CD1c-positive myeloid dendritic cell (primary cell): ENCODE measurements around the gene TRAK1.

Experiments used
- DNase-seq: peaks from one replicate; pipeline ENCODE4 v3.0.0-alpha.2; 2016; ENCODE audit errors: extremely low spot score

Gene TRAK1

DNA sequence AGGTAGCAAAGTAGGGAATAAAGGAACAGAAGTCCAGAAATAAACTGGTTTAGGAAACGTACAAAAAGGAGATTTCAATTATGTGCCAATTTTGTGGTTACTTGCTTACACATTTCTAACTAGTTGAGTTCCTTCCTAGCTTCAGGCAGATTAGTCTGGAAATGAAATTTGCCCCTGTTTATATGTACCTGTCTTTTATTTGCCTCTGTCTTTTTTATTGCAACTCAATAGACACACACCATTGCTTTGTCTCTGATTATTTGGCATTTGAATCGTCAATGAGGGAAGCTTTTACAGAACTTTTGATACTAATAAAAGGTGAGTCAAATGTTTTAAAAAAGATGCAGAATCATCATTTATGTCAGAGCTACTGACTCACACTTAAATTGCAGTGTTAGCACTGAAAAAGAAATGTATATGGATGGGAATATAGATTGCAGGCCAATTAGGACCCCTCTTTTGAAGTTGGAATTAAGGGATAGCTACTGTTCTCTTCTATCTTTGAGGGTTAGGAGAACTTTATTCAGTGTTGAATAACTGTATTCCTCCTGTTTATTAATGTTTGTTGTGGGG lies 60.5 kb downstream of the TRAK1 start:
- DNase-seq = no peak

DNA sequence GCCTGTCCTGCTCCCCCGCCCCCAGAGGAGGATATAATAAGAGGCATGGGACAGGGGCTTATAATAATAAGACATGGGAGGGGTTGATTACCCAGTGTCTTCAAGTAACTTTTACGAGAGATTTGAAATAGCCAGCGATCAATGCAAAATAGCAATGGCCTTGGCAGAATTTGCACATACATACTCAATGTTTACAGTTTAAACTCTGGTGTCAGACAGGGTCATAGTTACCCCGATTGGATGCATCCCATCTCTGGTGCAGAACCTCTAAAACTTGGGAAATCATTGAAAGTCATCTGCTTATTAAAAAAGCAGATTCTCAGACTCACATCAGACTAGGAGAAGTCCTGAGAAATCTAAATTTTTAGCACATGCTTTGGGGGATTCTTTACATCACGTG lies 61.0 kb downstream of the TRAK1 start:
- DNase-seq = no peak

DNA sequence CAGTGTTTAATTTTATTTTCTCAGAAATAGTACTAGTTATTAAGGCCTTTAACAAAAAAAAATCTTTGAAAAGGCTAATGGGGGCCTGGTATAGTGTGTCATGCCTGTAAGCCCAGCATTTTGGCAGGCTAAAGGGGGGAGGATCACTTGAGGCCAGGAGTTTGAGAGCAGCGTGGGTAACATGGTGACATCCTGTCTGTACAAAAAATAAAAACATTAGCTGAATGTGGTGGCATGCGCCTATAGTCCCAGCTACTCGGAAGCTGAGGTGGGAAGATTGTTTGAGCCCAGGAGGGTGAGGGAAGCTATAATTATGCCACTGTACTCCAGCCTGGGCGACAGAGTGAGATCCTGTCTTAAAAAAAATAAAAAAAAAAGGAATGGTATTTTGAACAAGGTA lies 61.9 kb downstream of the TRAK1 start:
- DNase-seq = no peak

- DNase-seq = no peak
Measured at GRCh38 chr3:42157540-42158538, 66.7 kb downstream of the TRAK1 start.

DNA sequence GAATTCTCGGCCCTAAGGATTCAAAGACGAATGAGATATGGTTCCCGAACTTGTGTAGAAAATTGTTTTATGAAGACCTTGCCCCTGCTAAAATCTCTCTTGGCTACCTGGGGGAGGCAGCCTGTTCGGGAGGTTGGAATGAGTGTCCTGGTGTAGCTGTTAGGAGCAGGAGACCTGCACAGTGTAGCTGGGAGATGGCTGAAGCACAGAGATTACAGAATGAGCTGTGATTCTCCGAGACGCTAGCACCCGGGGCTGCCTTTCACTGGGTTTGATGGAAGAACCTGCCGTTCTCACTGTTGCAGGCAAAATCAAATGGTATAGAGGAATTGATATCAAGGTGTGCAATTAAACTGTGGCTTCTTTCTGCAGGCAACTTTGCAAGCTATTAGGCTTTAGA lies 68.0 kb downstream of the TRAK1 start:
- no peak for DNase-seq

DNA sequence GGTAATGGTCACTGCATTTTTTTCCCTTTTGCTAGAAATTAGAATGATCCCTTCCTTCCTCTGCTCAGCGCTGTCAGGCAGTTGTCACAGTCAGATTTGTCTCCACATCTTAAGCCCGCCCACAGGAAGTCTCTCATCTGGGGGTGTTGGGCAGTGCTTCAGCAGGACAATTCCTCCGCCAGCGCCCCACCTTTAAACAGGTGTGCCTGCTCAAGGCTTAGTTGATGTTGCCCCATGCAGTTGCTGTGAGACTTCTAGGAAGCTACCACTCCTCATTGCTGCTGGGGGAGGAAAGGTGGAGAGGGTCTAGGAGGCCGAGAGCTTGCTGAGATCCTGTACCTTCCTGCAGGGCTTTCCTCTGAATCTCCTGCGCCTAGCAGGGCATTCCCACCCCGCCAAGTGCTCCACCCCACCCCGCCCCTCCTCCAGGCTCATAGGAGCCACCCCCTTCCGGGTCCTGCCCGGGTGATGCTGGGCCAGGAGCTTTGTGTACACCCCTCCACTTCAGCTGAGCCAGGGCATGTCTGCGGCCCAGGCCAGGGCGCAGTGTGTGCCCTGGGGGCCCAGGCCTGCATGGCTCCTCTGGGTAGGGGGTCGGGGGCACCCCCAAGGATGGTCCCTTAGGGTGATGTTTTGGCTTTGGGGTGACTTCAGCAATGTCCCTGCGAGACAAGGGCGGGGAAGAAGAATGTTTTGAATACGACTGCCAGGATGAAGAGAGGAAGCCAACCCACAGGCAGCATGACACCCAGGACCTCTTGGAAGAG lies 68.7 kb downstream of the TRAK1 start:
- DNase-seq = peak; percentile 19

DNA sequence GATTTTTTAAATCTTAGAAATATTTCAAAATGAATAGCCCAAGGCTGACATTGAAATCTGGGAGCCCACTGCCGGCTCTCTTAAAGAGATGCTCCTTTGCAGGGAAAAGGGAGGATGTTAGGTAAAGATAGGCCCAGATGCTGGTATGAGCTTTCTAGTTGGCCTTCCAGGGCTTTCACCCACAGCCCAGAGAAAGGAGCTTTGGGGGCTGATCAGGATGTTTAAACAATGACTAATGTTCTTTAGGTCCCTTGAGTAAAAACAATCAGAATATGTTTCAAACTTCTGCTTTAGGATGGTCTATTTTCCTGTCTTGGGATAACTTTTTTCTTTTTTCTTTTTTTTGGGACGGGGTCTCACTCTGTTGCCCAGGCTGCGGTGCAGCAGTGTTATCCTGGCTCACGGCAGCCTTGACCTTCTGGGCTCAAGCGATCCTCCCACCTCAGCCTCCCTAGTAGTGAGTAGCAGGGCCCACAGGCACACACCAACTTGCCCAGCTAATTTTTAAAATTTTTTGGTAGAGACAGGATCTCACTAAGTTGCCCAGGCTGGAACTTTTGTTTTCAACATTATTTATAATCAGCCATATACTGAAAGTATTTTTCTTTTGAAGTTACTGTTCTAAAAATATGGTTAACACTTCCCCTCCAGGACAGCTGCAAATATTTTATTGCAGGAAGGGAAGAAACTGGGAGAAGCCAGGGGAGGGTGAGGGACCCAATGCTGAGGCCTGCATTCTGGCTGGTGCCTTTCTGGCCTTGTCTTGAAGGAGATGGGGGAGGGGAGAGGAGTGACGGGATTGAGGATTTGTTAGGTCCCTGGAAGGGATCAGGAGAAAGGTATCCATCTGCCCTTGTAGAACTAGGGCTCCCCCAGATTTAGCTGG lies 70.1 kb downstream of the TRAK1 start:
- DNase-seq = no peak

DNA sequence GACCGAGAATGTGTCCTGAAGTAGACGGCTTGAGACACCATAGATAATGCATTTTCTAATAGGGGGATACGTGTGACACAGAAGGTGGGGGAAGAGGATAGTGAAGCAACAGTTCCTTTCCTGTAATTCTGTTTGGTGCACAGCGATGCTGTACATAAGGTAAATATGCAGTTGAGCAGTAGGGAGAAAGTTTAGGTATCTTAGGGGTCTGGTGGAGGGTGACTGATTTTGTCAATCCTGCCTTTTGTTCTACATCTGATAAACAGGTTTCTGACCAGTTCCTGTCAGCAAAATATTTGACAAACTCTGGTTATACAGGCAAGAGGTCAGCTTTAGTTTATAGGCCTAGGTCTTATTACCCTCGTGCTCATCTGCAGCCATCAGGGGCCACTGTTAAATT lies 71.3 kb downstream of the TRAK1 start:
- no peak for DNase-seq

DNA sequence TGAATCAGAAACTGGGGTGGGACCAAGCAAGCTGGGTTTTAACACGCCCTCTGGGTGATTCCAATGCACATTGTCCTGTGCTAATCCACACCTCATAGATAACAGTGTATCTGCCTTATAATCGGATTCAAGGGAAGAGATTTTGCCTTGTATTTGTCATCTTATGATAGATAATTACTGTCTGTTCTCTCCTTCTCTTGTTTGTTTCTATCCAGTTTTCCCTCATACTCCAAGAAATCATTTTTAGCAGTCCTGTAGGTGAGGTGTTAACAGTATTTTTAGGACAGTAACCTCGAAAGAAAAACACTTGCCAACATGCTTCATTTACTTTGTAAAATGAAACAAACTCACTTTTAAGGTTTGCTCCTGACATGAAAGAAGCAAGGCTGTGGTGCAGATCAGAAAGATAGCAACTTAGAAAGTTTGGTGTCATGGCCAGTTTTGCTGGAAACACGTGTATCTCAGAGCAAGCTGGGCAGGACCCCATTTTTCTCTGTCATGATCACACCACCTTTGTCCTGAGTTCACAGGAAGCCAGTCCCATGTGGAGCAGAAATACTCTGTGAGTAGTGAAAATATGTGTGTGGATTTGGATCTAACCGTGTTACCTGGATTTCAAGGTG lies 72.6 kb downstream of the TRAK1 start:
- DNase-seq = no peak

GRCh38 chr3:42164656-42165055 lies 73.5 kb downstream of the TRAK1 start:
- DNase-seq = peak; percentile 31

GRCh38 chr3:42165211-42165610 lies 74.1 kb downstream of the TRAK1 start:
- no peak for DNase-seq

DNA sequence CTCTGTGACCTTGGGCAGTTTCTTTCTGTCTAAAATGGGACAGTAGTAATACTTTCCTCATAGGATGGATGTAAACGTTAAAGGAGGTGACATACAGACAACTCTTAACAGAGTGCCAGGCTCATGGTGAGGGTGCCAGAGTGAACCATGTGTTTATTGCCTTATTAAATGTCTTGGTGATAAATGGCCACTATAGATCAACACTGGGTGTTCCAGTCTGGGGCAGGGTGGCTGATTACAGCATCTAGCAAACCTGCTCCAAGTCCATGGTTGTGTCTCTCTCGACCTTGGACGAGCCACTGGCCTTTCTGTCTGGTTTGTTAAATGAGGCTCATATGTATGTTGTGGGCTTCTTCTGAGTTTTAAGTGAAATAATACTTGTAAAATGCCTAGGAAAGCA lies 75.1 kb downstream of the TRAK1 start:
- no peak for DNase-seq

GRCh38 chr3:42166662-42167300 lies 75.6 kb downstream of the TRAK1 start:
- DNase-seq = no peak

GRCh38 chr3:42169579-42170120 lies 78.5 kb downstream of the TRAK1 start:
- DNase-seq = peak; percentile 17

DNA sequence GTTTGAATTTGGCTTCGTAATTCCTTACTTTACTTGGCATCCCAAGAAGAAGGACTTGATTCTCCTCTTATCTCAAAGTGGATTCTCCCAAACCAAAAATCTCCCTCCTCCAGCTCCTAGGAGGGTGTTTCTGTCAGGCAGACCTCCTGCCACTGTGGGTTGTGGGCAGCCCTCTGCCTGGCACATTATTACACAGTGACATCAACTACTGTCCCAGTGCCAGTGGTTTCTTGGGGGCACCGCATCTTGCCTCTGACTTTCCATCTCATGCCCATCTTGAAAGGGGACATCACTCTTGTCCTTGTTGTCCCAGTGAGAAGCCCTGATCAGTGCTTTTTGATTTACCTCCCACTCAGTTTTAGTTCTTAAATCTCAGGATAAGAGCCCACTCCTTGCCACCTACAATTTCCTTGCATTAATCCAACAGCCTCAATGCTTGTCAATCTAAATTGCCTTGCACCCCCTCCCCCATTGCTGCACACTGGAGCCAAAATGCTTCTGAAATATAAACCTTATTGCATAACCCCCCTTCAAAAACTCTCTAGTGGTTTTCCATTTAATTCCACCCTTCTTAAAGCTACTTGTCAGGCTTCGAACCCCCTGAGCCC lies 81.0 kb downstream of the TRAK1 start:
- DNase-seq = no peak

DNA sequence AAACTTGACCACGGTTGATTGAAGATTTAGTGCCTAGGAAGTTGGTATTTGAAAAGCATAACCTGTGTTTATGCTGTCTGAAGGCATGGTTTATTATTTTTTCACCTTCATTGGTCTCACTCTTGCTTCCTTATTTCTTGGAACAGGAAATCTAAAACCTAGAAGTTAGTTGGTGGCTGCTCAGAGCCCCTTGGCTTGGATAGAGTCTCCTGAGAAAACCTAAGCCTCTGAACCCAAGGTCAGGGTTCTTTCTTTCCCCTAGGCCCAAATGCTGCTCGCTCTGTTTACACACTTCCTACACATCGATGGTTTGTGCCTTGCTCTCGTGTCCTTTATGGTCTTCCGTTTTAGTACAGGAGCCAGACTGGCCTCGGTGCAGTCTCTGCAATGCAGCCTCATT lies 82.2 kb downstream of the TRAK1 start:
- DNase-seq = no peak

DNA sequence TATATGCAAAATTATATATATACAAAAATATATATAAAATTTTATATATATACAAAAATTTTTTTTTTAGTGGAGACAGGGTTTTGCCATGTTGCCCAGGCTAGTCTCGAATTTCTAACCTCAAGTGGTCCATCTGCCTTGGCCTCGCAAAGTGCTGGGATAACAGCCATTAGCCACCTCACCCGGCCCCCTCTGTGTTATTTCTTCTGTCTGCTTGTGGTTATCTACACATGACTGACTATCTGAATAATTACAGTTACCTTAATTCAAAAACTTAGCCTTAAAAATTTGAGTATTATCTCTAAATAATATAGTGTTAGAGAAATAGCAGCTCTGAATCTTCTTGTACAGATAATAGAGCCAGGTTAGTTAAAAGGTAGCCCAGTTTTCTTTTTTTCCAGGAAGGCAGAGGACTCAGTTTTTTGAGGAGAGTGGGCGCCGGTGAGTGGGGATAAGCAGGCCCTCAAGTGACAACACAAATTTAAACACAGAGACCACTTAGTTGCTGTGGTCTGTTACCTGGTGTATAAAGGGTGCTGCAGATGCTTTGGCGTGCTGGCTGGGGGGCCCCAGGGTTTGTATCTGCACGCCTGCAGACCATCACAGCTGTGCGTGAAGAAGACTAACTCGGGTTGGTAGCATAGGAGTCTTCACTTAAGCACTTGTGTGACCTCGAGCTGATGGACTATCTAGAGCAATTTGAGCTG lies 83.7 kb downstream of the TRAK1 start:
- no peak for DNase-seq

DNA sequence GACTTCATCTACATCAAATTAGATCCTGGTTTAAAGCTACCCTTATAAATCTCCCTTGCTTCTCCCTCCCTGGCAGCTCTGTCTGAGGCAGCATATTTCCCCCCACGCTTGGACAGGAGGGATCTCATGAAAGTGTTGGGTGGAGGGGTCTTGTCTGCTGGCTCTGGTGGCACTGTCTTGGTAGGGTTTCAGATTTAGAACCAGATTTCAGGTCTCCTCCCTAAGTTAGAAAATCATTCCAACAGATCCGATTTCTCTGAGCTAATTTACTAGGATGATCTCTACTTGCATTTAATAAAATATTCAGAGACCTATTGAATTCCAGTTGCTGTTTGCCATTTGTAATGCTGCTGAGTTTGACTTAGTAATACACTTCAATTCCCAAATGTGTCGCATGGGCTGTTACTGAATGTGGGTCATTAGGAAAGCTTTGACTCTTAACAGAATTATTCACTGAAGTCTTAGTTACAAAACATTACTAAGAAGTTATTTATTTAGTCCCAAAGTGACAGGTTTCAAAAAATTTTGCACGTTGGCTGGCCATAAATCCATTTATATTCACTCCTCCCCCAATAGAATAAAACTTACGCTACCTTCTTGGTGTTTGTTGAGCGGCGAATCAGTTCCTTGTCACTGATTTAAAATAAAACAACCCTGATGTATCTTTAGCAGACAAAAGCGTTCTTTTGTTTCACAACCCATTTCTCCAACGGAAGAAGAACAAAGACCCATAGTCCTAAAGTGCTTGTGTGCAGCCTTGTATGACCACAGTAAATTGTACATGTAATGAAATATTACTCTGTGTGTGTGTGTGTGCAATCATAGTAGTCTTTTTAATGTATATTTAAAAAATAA lies 84.5 kb downstream of the TRAK1 start:
- no peak for DNase-seq
